GM21825 (cell line): ENCODE results near the gene TIMM17A.

Experiments
- ATAC-seq: cut with Tn5 transposase; IDR thresholded peaks from one replicate; pipeline ENCODE4 v1.9.1; 2021; ENCODE audit warnings: mild to moderate bottlenecking, moderate library complexity; ENCODE audit not compliant: unreplicated experiment

The TIMM17A gene

DNA sequence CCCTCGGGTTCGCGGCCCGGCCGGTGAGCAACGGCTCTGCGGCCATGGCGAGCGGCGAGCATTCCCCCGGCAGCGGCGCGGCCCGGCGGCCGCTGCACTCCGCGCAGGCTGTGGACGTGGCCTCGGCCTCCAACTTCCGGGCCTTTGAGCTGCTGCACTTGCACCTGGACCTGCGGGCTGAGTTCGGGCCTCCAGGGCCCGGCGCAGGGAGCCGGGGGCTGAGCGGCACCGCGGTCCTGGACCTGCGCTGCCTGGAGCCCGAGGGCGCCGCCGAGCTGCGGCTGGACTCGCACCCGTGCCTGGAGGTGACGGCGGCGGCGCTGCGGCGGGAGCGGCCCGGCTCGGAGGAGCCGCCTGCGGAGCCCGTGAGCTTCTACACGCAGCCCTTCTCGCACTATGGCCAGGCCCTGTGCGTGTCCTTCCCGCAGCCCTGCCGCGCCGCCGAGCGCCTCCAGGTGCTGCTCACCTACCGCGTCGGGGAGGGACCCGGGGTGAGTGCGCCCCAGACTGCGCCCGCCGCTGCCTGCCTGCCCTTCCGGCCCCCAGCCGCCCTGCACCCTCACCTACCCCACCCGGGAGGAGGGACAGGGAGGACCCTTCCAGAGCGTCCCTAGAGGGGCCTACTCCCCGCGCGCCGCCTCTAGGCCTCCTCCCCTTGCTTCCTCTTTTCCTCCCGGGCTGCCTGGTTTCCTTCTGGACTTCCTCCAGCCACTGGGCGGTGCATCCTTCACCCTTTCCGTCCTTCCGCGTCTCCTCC lies 27.5 kb downstream of the TIMM17A start, which contains the start of gene RNPEP:
Gene RNPEP (plus strand): TSS at position 26 of the 757 bp plus-strand sequence. CDS start 19 bp downstream, at position 45.
- ATAC-seq, result peak; percentile 72

DNA sequence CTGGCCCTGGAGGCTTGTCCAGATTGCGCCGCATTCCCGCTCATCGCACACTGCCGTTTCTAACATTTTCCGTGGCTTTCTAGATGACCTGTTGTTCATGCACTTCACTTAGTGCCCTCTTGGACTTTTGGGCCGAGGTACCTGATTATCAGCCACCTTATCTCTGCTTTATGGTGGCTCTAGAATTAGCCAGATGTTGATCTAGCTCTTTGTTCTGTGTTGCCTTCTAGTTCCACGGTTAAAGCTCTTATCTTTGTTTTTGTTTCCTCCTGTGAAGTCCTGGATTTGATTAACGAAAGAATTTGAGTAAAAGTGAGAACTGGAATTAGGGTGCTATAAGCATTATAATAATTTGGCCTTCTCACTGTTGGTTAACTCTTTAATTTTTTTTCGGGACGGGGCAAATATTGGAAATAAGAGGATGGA lies 28.1 kb downstream of the TIMM17A start:
- ATAC-seq, result no peak

- no peak for ATAC-seq
Observed at GRCh38 chr1:201984446-201984845, 29.1 kb downstream of the TIMM17A start.

GRCh38 chr1:201985355-201985754 lies 30.1 kb downstream of the TIMM17A start:
- ATAC-seq, result no peak

DNA sequence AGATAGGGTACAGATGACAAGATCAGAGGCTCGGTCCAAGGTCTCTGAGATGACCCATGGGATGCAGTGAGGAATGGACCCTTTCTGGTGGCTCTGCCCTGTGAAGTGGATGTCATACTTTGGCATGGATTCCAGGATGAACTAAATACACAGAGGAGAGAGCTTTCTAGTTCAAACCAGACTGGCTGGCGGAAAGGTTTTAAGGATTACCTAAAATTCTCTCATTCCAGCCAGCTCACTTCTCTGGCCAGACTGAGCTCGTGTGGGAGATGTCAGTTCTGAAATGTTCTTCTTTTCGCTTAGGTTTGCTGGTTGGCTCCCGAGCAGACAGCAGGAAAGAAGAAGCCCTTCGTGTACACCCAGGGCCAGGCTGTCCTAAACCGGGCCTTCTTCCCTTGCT lies 33.3 kb downstream of the TIMM17A start:
- no peak for ATAC-seq

GRCh38 chr1:201989354-201990128 lies 34.2 kb downstream of the TIMM17A start:
- ATAC-seq, result no peak

- no peak for ATAC-seq
Observed at GRCh38 chr1:201990427-201990826, 35.1 kb downstream of the TIMM17A start.

GRCh38 chr1:201999625-202000238 lies 44.4 kb downstream of the TIMM17A start:
- ATAC-seq, result no peak

- no peak for ATAC-seq
Observed at GRCh38 chr1:202002507-202002906, 47.2 kb downstream of the TIMM17A start.

DNA sequence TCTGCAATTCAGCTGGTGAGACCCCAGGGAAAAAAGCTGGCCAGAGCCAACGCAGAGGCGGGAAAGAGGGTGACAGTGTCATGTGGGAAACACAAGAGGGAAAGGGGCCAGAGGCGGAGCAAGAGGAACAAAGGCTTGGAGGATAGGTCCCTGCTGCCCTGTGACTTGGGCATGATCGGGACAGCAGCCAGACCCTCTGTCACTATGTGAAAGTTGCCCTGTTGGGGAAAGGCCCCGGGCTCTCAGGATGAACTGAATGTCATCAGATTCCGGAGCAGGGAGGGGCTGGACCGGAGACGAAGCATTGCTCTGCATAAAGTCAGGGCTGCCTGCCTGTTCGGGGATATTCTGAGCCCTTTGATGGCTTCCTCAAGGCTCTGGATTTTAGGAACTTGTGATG lies 49.4 kb downstream of the TIMM17A start:
- ATAC-seq, result no peak

GRCh38 chr1:202005958-202006357 lies 50.7 kb downstream of the TIMM17A start:
- ATAC-seq, result no peak

DNA sequence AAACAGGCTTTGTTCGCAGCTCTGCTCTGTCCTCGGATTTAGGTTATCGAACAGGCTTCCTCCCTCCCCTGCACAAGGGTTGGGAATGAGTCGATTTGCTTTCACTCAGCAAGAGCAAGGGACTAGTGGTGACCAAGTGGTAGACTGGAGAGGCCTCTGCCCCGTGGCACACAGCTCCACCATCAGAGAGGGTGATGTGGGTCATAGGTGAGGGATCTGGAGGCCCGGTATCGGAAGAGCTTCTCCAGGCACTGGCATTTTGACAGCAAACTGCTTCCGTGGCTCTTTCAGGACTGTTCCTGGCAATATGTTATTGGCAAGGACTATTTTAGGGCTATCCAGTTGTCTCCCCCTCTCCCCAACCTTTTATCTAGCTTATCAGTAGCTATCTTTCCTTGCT lies 52.0 kb downstream of the TIMM17A start:
- no peak for ATAC-seq

DNA sequence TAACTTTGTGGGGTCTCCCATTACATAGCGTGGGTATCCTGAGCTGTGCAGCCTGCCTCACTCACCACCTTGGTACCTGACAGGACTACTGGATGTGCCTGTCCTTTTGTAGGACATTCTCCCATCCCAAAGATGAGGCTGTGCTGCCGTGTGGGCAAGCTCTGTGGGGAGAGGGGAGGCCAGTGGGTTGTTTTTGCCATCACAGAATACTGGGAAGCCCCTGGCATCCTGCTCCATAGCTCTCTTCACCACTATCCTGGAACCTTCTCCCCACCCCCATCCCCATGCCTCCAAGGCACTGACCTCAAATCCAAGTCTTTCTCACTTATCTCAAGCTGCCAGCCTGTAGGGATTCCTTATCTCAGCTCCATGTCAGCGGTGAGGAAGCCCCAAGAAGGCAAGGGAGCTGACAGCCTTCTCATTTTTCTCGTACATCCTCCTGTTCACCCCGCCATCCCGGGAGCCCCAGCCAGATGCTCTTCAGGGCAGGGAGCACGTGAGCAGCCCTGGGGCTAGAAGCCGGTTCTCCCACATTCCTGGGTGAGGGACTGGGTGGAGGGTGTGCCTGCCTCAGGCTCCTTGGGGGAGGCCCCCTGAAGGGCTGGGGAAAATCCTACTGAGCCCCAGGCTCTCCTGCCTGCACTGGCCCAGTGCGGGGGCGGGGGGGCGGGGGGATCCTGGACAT lies 52.6 kb downstream of the TIMM17A start:
- no peak for ATAC-seq

GRCh38 chr1:202009326-202010179 lies 54.2 kb downstream of the TIMM17A start:
- no peak for ATAC-seq

- peak; percentile 87 for ATAC-seq
Observed at GRCh38 chr1:202010180-202011015, 55.1 kb downstream of the TIMM17A start, which contains the start of gene ELF3. ELF3 (plus strand) TSS chr1:202010587; CDS start chr1:202011137, 550 bp downstream.

DNA sequence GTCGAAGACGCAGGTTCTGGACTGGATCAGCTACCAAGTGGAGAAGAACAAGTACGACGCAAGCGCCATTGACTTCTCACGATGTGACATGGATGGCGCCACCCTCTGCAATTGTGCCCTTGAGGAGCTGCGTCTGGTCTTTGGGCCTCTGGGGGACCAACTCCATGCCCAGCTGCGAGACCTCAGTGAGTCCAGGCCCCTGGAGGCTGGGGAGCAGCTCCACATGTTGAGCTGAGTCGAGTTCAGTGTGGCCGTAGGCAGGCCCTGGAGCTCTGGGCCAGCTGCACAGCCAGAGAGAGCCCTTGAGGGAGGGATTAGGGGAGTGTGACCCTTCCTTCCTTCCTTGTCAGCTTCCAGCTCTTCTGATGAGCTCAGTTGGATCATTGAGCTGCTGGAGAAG lies 56.7 kb downstream of the TIMM17A start:
- ATAC-seq, result no peak

DNA sequence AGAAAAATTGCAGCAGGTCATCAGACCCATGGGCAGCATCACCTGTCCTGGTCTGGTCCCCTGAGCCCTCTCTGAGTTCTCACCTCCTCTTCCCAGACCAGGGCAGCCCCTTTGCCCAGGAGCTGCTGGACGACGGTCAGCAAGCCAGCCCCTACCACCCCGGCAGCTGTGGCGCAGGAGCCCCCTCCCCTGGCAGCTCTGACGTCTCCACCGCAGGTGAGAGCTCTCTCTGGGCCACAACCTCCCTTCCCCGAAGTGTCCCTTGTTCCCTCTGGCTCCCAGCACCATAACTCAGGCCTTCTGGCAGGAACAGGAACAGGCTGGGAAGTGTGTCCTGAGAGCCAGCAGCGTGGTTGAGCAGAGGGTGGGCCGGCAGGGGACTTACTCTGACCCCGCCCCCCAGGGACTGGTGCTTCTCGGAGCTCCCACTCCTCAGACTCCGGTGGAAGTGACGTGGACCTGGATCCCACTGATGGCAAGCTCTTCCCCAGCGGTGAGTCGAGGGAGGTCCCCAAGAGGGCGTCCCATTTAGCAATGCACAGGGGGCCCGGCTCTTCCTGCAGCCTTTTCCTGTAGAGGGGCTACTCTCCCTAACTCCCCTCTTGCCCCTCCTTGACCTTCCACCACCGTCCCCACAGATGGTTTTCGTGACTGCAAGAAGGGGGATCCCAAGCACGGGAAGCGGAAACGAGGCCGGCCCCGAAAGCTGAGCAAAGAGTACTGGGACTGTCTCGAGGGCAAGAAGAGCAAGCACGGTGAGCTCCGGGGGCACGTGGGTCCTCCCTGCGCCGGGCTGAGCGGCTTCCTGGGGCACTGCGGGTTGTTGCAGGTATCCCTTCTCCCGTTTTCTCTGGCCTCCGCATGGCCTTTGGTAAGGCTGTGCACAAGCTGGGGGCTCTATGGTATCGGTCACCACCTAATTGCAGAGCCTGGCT lies 57.5 kb downstream of the TIMM17A start:
- ATAC-seq, result no peak

DNA sequence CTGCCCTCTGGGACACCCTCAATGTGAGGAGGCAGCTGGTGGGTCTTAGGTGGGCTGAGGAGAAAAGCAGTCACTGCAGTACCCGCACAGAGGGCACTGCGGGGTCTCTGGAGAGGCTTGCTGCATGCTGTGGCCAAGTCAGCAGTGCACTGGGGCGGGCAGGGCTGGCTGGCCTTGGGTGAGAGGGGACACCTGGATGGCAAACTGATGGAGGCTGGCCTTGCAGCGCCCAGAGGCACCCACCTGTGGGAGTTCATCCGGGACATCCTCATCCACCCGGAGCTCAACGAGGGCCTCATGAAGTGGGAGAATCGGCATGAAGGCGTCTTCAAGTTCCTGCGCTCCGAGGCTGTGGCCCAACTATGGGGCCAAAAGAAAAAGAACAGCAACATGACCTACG lies 58.3 kb downstream of the TIMM17A start:
- no peak for ATAC-seq
